ENCODE results near the gene HYAL2. TPM values are rescaled to one million over a fixed set of nuclear protein-coding genes. Genes with fewer than 3 reads are reported as not detected.

Gene HYAL2
- total and polyA plus RNA-seq, 3 donors from 2014 or later: 58.6 to 111 (median 90.9) TPM

- no peak for TF ChIP-seq POLR2A (IDR thresholded peaks at IDR 0.05)
- TF ChIP-seq, protein P1, sequence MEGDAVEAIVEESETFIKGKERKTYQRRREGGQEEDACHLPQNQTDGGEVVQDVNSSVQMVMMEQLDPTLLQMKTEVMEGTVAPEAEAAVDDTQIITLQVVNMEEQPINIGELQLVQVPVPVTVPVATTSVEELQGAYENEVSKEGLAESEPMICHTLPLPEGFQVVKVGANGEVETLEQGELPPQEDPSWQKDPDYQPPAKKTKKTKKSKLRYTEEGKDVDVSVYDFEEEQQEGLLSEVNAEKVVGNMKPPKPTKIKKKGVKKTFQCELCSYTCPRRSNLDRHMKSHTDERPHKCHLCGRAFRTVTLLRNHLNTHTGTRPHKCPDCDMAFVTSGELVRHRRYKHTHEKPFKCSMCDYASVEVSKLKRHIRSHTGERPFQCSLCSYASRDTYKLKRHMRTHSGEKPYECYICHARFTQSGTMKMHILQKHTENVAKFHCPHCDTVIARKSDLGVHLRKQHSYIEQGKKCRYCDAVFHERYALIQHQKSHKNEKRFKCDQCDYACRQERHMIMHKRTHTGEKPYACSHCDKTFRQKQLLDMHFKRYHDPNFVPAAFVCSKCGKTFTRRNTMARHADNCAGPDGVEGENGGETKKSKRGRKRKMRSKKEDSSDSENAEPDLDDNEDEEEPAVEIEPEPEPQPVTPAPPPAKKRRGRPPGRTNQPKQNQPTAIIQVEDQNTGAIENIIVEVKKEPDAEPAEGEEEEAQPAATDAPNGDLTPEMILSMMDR (IDR thresholded peaks at IDR 0.05): no peak
- peaks cover 57% of the 10 kb centered on the region for H3K4me1 ChIP-seq
- no peak overlapping the region for H3K27ac ChIP-seq
- H3K4me3 ChIP-seq: no peak overlapping the region
- no peaks in the 10 kb centered on the region for H3K36me3 ChIP-seq (ENCODE audit: low read depth, missing control alignments)
- DNase-seq: no peak
- H3K9me3 ChIP-seq: no peaks in the 10 kb centered on the region
- intact Hi-C loops (cut with DNase I; ENCODE audit: low total_unique reads): no loop called here
- H3K27me3 ChIP-seq: no peaks in the 10 kb centered on the region
- 59 to 71% methylated on average over 4 of the region's 4 CpGs for WGBS, 2 donors
These were observed 53.1 kb downstream of the HYAL2 start for GRCh38 chr3:50269460-50269859.

DNA sequence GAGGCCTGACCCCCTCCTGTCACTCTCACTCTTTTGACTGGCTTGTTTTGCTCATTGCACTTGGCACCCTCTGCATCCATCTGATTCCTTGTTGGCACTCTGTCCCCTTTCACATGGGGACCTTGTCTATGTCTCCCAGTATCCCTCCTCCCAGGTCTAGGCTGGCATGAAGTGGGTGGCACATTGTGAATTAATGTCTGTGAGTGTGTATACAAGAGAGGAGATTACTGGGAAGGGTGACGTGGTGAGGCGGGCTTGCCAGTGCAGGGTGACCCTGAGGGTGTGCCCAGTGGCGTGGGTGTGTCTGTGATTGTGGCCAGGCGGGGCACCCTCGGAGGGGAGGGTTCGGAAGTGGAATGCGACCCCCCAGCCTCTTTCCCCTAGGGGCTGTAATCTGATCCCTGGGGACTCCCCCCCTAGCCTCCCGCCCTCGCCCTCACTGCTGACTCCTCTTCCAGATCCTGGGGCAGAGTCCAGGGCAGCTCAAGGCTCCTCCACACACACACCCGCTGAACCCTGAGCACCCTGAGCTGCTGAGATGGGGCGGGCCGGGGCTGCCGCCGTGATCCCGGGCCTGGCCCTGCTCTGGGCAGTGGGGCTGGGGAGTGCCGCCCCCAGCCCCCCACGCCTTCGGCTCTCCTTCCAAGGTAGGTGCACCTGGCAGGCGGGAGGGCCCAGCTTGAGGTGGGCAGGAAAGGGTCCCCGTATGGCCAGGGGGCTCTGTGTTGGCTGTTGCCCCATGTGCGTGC is 53.7 kb downstream of the HYAL2 start, which contains the start of gene SEMA3B:
TSS of gene SEMA3B (plus strand) at position 445 of the 749 bp plus-strand sequence. CDS start at position 539, 94 bp downstream.
- TF ChIP-seq, protein P1 (IDR thresholded peaks at IDR 0.05): no peak
- no peak within 1 kb of the TSS for H3K4me3 ChIP-seq
- no peaks in the 10 kb centered on the region for H3K36me3 ChIP-seq (ENCODE audit: low read depth, missing control alignments)
- H3K27ac ChIP-seq: no peak within 1 kb of the TSS
- DNase-seq: peak; percentile 65
- H3K27me3 ChIP-seq: no peaks in the 10 kb centered on the region
- intact Hi-C loops (cut with DNase I; ENCODE audit: low total_unique reads): no loop called here
- H3K4me1 ChIP-seq: peaks cover 63% of the 10 kb centered on the region
- 38 to 43% methylated on average over 2 to 19 of the region's 21 CpGs for WGBS, 2 donors
- no peaks in the 10 kb centered on the region for H3K9me3 ChIP-seq

DNA sequence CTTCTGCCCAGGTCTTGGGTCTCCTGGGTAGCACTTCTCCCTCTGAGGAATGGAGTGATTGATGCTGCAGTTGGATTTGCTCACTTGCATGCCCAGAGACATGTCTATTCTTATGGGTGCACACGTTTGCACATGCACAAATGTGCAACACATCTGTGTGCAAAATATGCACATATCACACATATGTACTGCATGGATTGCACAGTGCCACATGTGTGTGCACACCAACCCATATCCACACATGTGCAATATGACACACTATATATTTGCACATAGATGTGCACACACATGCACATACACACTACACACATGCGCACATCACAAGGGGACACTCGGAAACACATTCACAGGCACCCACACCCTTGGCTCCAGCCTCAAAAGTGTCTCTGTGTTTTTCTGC is 54.3 kb downstream of the HYAL2 start:
- peaks cover 61% of the 10 kb centered on the region for H3K4me1 ChIP-seq
- H3K27ac ChIP-seq: no peak overlapping the region
- no peaks in the 10 kb centered on the region for H3K36me3 ChIP-seq (ENCODE audit: low read depth, missing control alignments)
- no peak overlapping the region for H3K4me3 ChIP-seq
- intact Hi-C loops (cut with DNase I; ENCODE audit: low total_unique reads): no loop called here
- no peaks in the 10 kb centered on the region for H3K9me3 ChIP-seq
- WGBS, 2 donors: 51 to 65% methylated on average over 3 of the region's 3 CpGs
- TF ChIP-seq POLR2A (IDR thresholded peaks at IDR 0.05): no peak
- TF ChIP-seq, protein P1 (IDR thresholded peaks at IDR 0.05): no peak
- DNase-seq: no peak
- no peaks in the 10 kb centered on the region for H3K27me3 ChIP-seq

Other genes with a start within 250 kb of the HYAL2 start
- 100 to 1,000 TPM; 341 to 368 TPM for gene RBM5, start 233.8 kb downstream of the HYAL2 start, total RNA-seq
- gene RBM5, start 233.8 kb downstream of the HYAL2 start, polyA plus RNA-seq (ENCODE audit: insufficient read depth, low read depth, low replicate concordance): 214 TPM
- 1 to 10 TPM; 6.9 to 8.3 TPM for gene SEMA3F, start 167.4 kb downstream of the HYAL2 start, total RNA-seq
- gene SEMA3F, start 167.4 kb downstream of the HYAL2 start, polyA plus RNA-seq (ENCODE audit: insufficient read depth, low read depth, low replicate concordance): 7.5 TPM
- 1 to 10 TPM in 1 of 2 donors, under 1 TPM in 1; 0.93 to 1.2 TPM for gene GNAT1, start 131.1 kb downstream of the HYAL2 start, total RNA-seq
- gene GNAT1, start 131.1 kb downstream of the HYAL2 start, polyA plus RNA-seq (ENCODE audit: insufficient read depth, low read depth, low replicate concordance): 2.3 TPM
- 1 to 10 TPM; 4.3 to 5.4 TPM for gene SLC38A3, start 117.5 kb downstream of the HYAL2 start, total RNA-seq
- 3.4 TPM for gene SLC38A3, start 117.5 kb downstream of the HYAL2 start, polyA plus RNA-seq (ENCODE audit: insufficient read depth, low read depth, low replicate concordance)
- gene GNAI2, start 86.5 kb downstream of the HYAL2 start, total RNA-seq: 100 to 1,000 TPM; 239 to 343 TPM
- 238 TPM for gene GNAI2, start 86.5 kb downstream of the HYAL2 start, polyA plus RNA-seq (ENCODE audit: insufficient read depth, low read depth, low replicate concordance)
- 10 to 100 TPM; 12.9 to 26.7 TPM for gene SEMA3B, start 53.6 kb downstream of the HYAL2 start, total RNA-seq
- gene SEMA3B, start 53.6 kb downstream of the HYAL2 start, polyA plus RNA-seq (ENCODE audit: insufficient read depth, low read depth, low replicate concordance): 30.2 TPM
- gene LSMEM2, start 43.7 kb downstream of the HYAL2 start, total RNA-seq: 1 to 10 TPM; 1.5 to 3.2 TPM
- 2.6 TPM for gene LSMEM2, start 43.7 kb downstream of the HYAL2 start, polyA plus RNA-seq (ENCODE audit: insufficient read depth, low read depth, low replicate concordance)
- 10 to 100 TPM; 55.3 to 60.9 TPM for gene IFRD2, start 30.3 kb downstream of the HYAL2 start, total RNA-seq
- gene IFRD2, start 30.3 kb downstream of the HYAL2 start, polyA plus RNA-seq (ENCODE audit: insufficient read depth, low read depth, low replicate concordance): 42.3 TPM
- 10 to 100 TPM; 13.8 to 25.2 TPM for gene HYAL3, start 23.3 kb downstream of the HYAL2 start, total RNA-seq
- 27.9 TPM for gene HYAL3, start 23.3 kb downstream of the HYAL2 start, polyA plus RNA-seq (ENCODE audit: insufficient read depth, low read depth, low replicate concordance)
- gene NAA80, start 23.3 kb downstream of the HYAL2 start, total RNA-seq: 10 to 100 TPM; 37.9 to 79.4 TPM
- gene NAA80, start 23.3 kb downstream of the HYAL2 start, polyA plus RNA-seq (ENCODE audit: insufficient read depth, low read depth, low replicate concordance): 72.4 TPM
- gene HYAL1, start 19.2 kb downstream of the HYAL2 start, total RNA-seq: 1 to 10 TPM; 2.7 to 3.2 TPM
- 3.7 TPM for gene HYAL1, start 19.2 kb downstream of the HYAL2 start, polyA plus RNA-seq (ENCODE audit: insufficient read depth, low read depth, low replicate concordance)
- 10 to 100 TPM; 32.7 to 44.5 TPM for gene TUSC2, start 5.5 kb upstream of the HYAL2 start, total RNA-seq
- 43.4 TPM for gene TUSC2, start 5.5 kb upstream of the HYAL2 start, polyA plus RNA-seq (ENCODE audit: insufficient read depth, low read depth, low replicate concordance)
- gene RASSF1, start 18.1 kb upstream of the HYAL2 start, total RNA-seq: 10 to 100 TPM; 50.0 to 52.2 TPM
- gene RASSF1, start 18.1 kb upstream of the HYAL2 start, polyA plus RNA-seq (ENCODE audit: insufficient read depth, low read depth, low replicate concordance): 60.1 TPM
- gene ZMYND10, start 23.0 kb upstream of the HYAL2 start, total RNA-seq: 100 to 1,000 TPM; 241 to 335 TPM
- gene ZMYND10, start 23.0 kb upstream of the HYAL2 start, polyA plus RNA-seq (ENCODE audit: insufficient read depth, low read depth, low replicate concordance): 763 TPM
- gene NPRL2, start 28.0 kb upstream of the HYAL2 start, total RNA-seq: 10 to 100 TPM; 26.9 to 29.2 TPM
- 28.0 TPM for gene NPRL2, start 28.0 kb upstream of the HYAL2 start, polyA plus RNA-seq (ENCODE audit: insufficient read depth, low read depth, low replicate concordance)
- gene CYB561D2, start 28.1 kb upstream of the HYAL2 start, total RNA-seq: 10 to 100 TPM; 18.9 to 21.1 TPM
- gene CYB561D2, start 28.1 kb upstream of the HYAL2 start, polyA plus RNA-seq (ENCODE audit: insufficient read depth, low read depth, low replicate concordance): 16.0 TPM
- gene TMEM115, start 36.8 kb upstream of the HYAL2 start, total RNA-seq: 10 to 100 TPM; 63.2 to 72.4 TPM
- 37.6 TPM for gene TMEM115, start 36.8 kb upstream of the HYAL2 start, polyA plus RNA-seq (ENCODE audit: insufficient read depth, low read depth, low replicate concordance)
- gene CACNA2D2, start 180.9 kb upstream of the HYAL2 start, total RNA-seq: 10 to 100 TPM; 16.1 to 19.3 TPM
- 15.9 TPM for gene CACNA2D2, start 180.9 kb upstream of the HYAL2 start, polyA plus RNA-seq (ENCODE audit: insufficient read depth, low read depth, low replicate concordance)
- gene C3orf18, start 245.0 kb upstream of the HYAL2 start, total RNA-seq: 10 to 100 TPM; 21.0 to 28.8 TPM
- 14.9 TPM for gene C3orf18, start 245.0 kb upstream of the HYAL2 start, polyA plus RNA-seq (ENCODE audit: insufficient read depth, low read depth, low replicate concordance)
- gene HEMK1, start 246.8 kb upstream of the HYAL2 start, total RNA-seq: 10 to 100 TPM; 12.8 to 13.1 TPM
- 25.7 TPM for gene HEMK1, start 246.8 kb upstream of the HYAL2 start, polyA plus RNA-seq (ENCODE audit: insufficient read depth, low read depth, low replicate concordance)

Measured in testis (tissue), 3 donors.